Adrenal gland (tissue), 5 donors: ENCODE data around the gene IFI30.

Experiments used
- CTCF ChIP-seq, 6 experiments: fragments of 450-650 bp in 4 of 6; fragments of 200-600 bp in 2 of 6; sonication (generic) in 1 of 6; IDR thresholded peaks; 1 replicate in 5 of 6; 2 replicates in 1 of 6; pipeline versions ENCODE4 v1.5.1 to v1.8.0; 2016 to 2021; ENCODE audit warnings: antibody characterized with exemption in 6 of 6, mild to moderate bottlenecking in 2 of 6, moderate library complexity in 1 of 6
- POLR2A ChIP-seq, 2 donors: fragments of 450-650 bp; IDR thresholded peaks; one replicate each; pipeline ENCODE4 v1.6.1; 2017; ENCODE audit warnings: antibody characterized with exemption in 2 of 2, mild to moderate bottlenecking in 2 of 2, moderate library complexity in 1 of 2
- donor health status: DM: no; HTN: no; CAD: no.

- TF ChIP-seq CTCF (IDR thresholded peaks at IDR 0.05) (no peak), POLR2A (IDR thresholded peaks at IDR 0.05) (no peak)
Observed at GRCh38 chr19:18135712-18136584, 37.7 kb upstream of the IFI30 start.
